Measurements from ENCODE around the gene DDX50.

The DDX50 gene

GRCh38 chr10:68981074-68981473 lies 80.0 kb downstream of the DDX50 start:
- Histone ChIP-seq H4K20me1 (ENCODE audit: low read depth, low read length) (peaks cover 22% of the 10 kb centered on the region), H3K36me3 (ENCODE audit: low read length) (peaks cover 76% of the 10 kb centered on the region), H3K27ac (ENCODE audit: low read depth, low read length) (no peak overlapping the region), H3K4me3 (ENCODE audit: insufficient read depth, low read length, poor library complexity, severe bottlenecking) (no peak overlapping the region), H3F3A (ENCODE audit: insufficient read depth) (peaks cover 45% of the 10 kb centered on the region), H2AFZ (ENCODE audit: low read depth, low read length, severe bottlenecking) (no peak overlapping the region), H3K27me3 (ENCODE audit: low read length) (no peaks in the 10 kb centered on the region), H3K4me2 (ENCODE audit: low read depth, low read length, poor library complexity, severe bottlenecking) (no peak overlapping the region), H3K9ac (ENCODE audit: low read length) (no peak overlapping the region), H3K79me2 (ENCODE audit: insufficient read depth, low read length) (peaks cover 28% of the 10 kb centered on the region), H3K9me3 (ENCODE audit: insufficient read depth, low read length) (no peaks in the 10 kb centered on the region), H3K9me2 (replicated peaks; ENCODE audit: insufficient read depth, low read length) (no peaks in the 10 kb centered on the region)
- no peak for TF ChIP-seq EZH2phosphoT487 (conservative IDR thresholded peaks at IDR 0.05; ENCODE audit: low read length)
- TF ChIP-seq CTCF (IDR thresholded peaks at IDR 0.05; ENCODE audit: insufficient read depth, low read length, poor library complexity, severe bottlenecking), result no peak

GRCh38 chr10:68982389-68982788 lies 81.3 kb downstream of the DDX50 start:
- no peaks in the 10 kb centered on the region for H3K9me2 ChIP-seq (replicated peaks; ENCODE audit: insufficient read depth, low read length)
- H3K79me2 ChIP-seq (ENCODE audit: insufficient read depth, low read length), result peaks cover 22% of the 10 kb centered on the region
- H3K9me3 ChIP-seq (ENCODE audit: insufficient read depth, low read length), result no peaks in the 10 kb centered on the region
- no peak overlapping the region for H3K4me3 ChIP-seq (ENCODE audit: insufficient read depth, low read length, poor library complexity, severe bottlenecking)
- H3K27ac ChIP-seq (ENCODE audit: low read depth, low read length), result no peak overlapping the region
- H4K20me1 ChIP-seq (ENCODE audit: low read depth, low read length), result peaks cover 22% of the 10 kb centered on the region
- no peak for TF ChIP-seq EZH2phosphoT487 (conservative IDR thresholded peaks at IDR 0.05; ENCODE audit: low read length)
- H3K36me3 ChIP-seq (ENCODE audit: low read length), result peaks cover 70% of the 10 kb centered on the region
- no peaks in the 10 kb centered on the region for H3K27me3 ChIP-seq (ENCODE audit: low read length)
- H3F3A ChIP-seq (ENCODE audit: insufficient read depth), result peaks cover 45% of the 10 kb centered on the region
- no peak overlapping the region for H3K4me2 ChIP-seq (ENCODE audit: low read depth, low read length, poor library complexity, severe bottlenecking)
- no peak overlapping the region for H3K9ac ChIP-seq (ENCODE audit: low read length)
- no peak overlapping the region for H2AFZ ChIP-seq (ENCODE audit: low read depth, low read length, severe bottlenecking)

- H3K27me3 ChIP-seq (ENCODE audit: low read length), result no peaks in the 10 kb centered on the region
- H3K36me3 ChIP-seq (ENCODE audit: low read length), result peaks cover 27% of the 10 kb centered on the region
- TF ChIP-seq EZH2phosphoT487 (conservative IDR thresholded peaks at IDR 0.05; ENCODE audit: low read length), result no peak
- TF ChIP-seq CTCF (IDR thresholded peaks at IDR 0.05; ENCODE audit: insufficient read depth, low read length, poor library complexity, severe bottlenecking), result no peak
- H3K4me3 ChIP-seq (ENCODE audit: insufficient read depth, low read length, poor library complexity, severe bottlenecking), result no peak overlapping the region
- no peak overlapping the region for H2AFZ ChIP-seq (ENCODE audit: low read depth, low read length, severe bottlenecking)
- H3K9ac ChIP-seq (ENCODE audit: low read length), result no peak overlapping the region
- no peak overlapping the region for H3K4me2 ChIP-seq (ENCODE audit: low read depth, low read length, poor library complexity, severe bottlenecking)
- peaks cover 7% of the 10 kb centered on the region for H4K20me1 ChIP-seq (ENCODE audit: low read depth, low read length)
- no peaks in the 10 kb centered on the region; the same call in 1 of the 2 replicates for H3K79me2 ChIP-seq (ENCODE audit: insufficient read depth, low read length)
- H3K9me2 ChIP-seq (replicated peaks; ENCODE audit: insufficient read depth, low read length), result no peaks in the 10 kb centered on the region
- H3F3A ChIP-seq (ENCODE audit: insufficient read depth), result peaks cover 48% of the 10 kb centered on the region
- H3K27ac ChIP-seq (ENCODE audit: low read depth, low read length), result no peak overlapping the region
- H3K9me3 ChIP-seq (ENCODE audit: insufficient read depth, low read length), result no peaks in the 10 kb centered on the region
These were observed 86.5 kb downstream of the DDX50 start for GRCh38 chr10:68987611-68988010.

- Histone ChIP-seq H2AFZ (ENCODE audit: low read depth, low read length, severe bottlenecking) (peak within 1 kb of the TSS; percentile 15), H3K9ac (ENCODE audit: low read length) (peak within 1 kb of the TSS; percentile 21; the same call in 1 of the 2 replicates), H3K27ac (ENCODE audit: low read depth, low read length) (no peak within 1 kb of the TSS), H3K27me3 (ENCODE audit: low read length) (no peaks in the 10 kb centered on the region), H3K9me2 (replicated peaks; ENCODE audit: insufficient read depth, low read length) (no peaks in the 10 kb centered on the region), H4K20me1 (ENCODE audit: low read depth, low read length) (no peaks in the 10 kb centered on the region; the same call in 1 of the 2 replicates), H3K9me3 (ENCODE audit: insufficient read depth, low read length) (no peaks in the 10 kb centered on the region), H3K4me3 (ENCODE audit: insufficient read depth, low read length, poor library complexity, severe bottlenecking) (no peak within 1 kb of the TSS), H3F3A (ENCODE audit: insufficient read depth) (peaks cover 38% of the 10 kb centered on the region), H3K36me3 (ENCODE audit: low read length) (peaks cover 16% of the 10 kb centered on the region), H3K4me2 (ENCODE audit: low read depth, low read length, poor library complexity, severe bottlenecking) (peak within 1 kb of the TSS; percentile 19), H3K79me2 (ENCODE audit: insufficient read depth, low read length) (no peaks in the 10 kb centered on the region)
- TF ChIP-seq CTCF (IDR thresholded peaks at IDR 0.05; ENCODE audit: insufficient read depth, low read length, poor library complexity, severe bottlenecking) (peak; percentile 10), EZH2phosphoT487 (conservative IDR thresholded peaks at IDR 0.05; ENCODE audit: low read length) (no peak)
These were observed 87.6 kb downstream of the DDX50 start, which contains the start of gene KIFBP for GRCh38 chr10:68988530-68989316. Gene KIFBP, plus strand, starts transcription at chr10:68988803. Its CDS starts 30 bp downstream, at chr10:68988833.
